ENCODE measurements around the gene SLC34A3. TPM values are rescaled to one million over a fixed set of nuclear protein-coding genes. Genes with fewer than 3 reads are reported as not detected.

The SLC34A3 gene
- total and polyA plus RNA-seq, 2 of the 8 experiments (the other 6 are each of a cell fraction or from before 2014, with no cell fraction given): 0.08 TPM; not detected in 1

DNA sequence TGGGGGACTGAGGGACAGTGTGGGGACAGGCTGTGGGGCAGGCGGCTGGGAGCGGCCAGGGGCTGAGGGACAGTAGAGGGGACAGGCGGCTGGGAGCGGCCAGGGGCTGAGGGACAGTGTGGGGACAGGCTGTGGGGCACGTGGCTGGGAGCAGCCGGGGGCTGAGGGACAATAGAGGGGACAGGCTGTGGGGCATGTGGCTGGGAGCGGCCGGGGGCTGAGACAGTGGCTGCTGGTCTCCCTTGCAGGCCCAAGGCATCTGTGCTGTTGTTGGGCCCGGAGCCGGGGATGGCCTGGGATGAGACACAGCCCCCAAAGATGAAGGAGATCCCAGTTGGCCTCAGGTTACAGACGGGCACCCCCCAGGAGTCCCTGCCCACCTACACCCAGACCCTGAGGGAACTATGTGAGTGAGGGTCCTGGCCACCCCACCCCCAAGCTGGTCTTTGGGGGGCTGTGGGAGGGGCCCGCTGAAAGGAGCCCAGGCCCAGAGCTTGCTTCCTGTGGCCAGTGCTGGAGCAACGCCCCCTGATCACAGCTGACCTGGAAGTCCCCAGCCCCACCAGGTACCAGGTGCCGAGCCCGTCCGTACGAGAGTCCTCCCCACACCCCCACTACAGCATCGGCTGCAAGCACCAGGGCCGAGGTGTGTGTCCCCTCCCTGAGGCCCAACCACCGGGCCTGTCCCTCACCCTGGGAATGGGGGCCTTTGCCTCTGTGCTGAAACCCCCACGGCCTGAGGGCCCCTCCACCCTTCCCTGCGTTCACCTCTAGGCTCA lies 21.0 kb downstream of the SLC34A3 start:
- Histone ChIP-seq H3K4me1 (replicated peaks in 1 of 4; ENCODE audit: control insufficient read depth in 3 of 4, insufficient read depth in 4 of 4, low read length in 3 of 4) (peaks cover 0 to 21% (median 16%) of the 10 kb centered on the region in 4 experiments; a peak in 5 of 7 replicates), H2BK15ac (ENCODE audit: low read length) (no peak overlapping the region; the same call in 1 of the 2 replicates), H2BK12ac (ENCODE audit: low read depth, low read length) (no peak overlapping the region), H4K5ac (ENCODE audit: insufficient read length, low read depth, low read length) (no peak overlapping the region), H3K56ac (replicated peaks; ENCODE audit: insufficient read length, low read depth, low read length) (no peak overlapping the region), H3K4me2 (ENCODE audit: insufficient read depth in 1 of 2, low read depth in 2 of 2, low read length in 2 of 2) (0 out of 4 replicates have a peak overlapping the region, but pooled peaks of 1 of the 2 experiments have one; percentile 28), H3K14ac (ENCODE audit: insufficient read length) (no peak overlapping the region), H2AK5ac (ENCODE audit: low read depth, low read length) (0 out of 2 replicates have a peak overlapping the region, but pooled peaks have one; percentile 83), H3K4ac (replicated peaks; ENCODE audit: insufficient read length, low read depth, low read length) (peak overlapping the region; percentile 85), H3K4me3 (ENCODE audit: extremely low read depth in 1 of 4, insufficient read depth in 2 of 4, low read depth in 3 of 4, low read length in 4 of 4) (no peak overlapping the region), H4K20me1 (replicated peaks in 1 of 2; ENCODE audit: control insufficient read depth in 1 of 2, insufficient read depth in 2 of 2, low read length in 2 of 2) (peaks cover 0 to 4% of the 10 kb centered on the region in 2 experiments), H3K79me2 (ENCODE audit: control insufficient read depth in 1 of 2, insufficient read depth in 2 of 2, low read length in 2 of 2) (peaks cover 0 to 11% of the 10 kb centered on the region in 2 experiments; a peak in 2 of 4 replicates), H3K36me3 (ENCODE audit: control insufficient read depth in 2 of 4, insufficient read depth in 4 of 4, low read length in 3 of 4) (peaks cover 0 to 5% (median under 1%) of the 10 kb centered on the region in 4 experiments; a peak in 1 of 8 replicates), H2AFZ (ENCODE audit: low read length) (no peak overlapping the region), H2BK5ac (ENCODE audit: low read depth, low read length) (0 out of 2 replicates have a peak overlapping the region, but pooled peaks have one; percentile 44), H3K27me3 (replicated peaks in 1 of 4; ENCODE audit: control insufficient read depth in 3 of 4, extremely low read depth in 1 of 4, insufficient read depth in 3 of 4, low read length in 3 of 4) (peaks cover 0 to 7% (median 0%) of the 10 kb centered on the region in 4 experiments; a peak in 3 of 7 replicates), H2BK120ac (replicated peaks; ENCODE audit: low read depth, low read length) (no peak overlapping the region), H3K23ac (ENCODE audit: insufficient read length) (no peak overlapping the region), H2BK20ac (ENCODE audit: low read length) (no peak overlapping the region), H3K9ac (replicated peaks in 1 of 4; ENCODE audit: extremely low read depth in 1 of 4, low read depth in 3 of 4, low read length in 3 of 4) (no peak overlapping the region), H3K23me2 (ENCODE audit: low read depth, low read length) (peaks cover 14% of the 10 kb centered on the region; the same call in 1 of the 2 replicates), H4K91ac (replicated peaks; ENCODE audit: insufficient read length, low read length) (no peak overlapping the region), H3K79me1 (ENCODE audit: low read depth, low read length) (peaks cover 8% of the 10 kb centered on the region), H3K27ac (ENCODE audit: low read depth, low read length) (no peak overlapping the region), H3K9me3 (ENCODE audit: insufficient read depth in 2 of 2, low read depth in 1 of 2, low read length in 1 of 2) (no peaks in the 10 kb centered on the region), H3K18ac (ENCODE audit: extremely low read depth, low read length) (no peak overlapping the region), H4K8ac (ENCODE audit: extremely low read depth, insufficient read depth, low read length) (peak overlapping the region; percentile 74; the same call in 1 of the 2 replicates)
- FAIRE-seq (no peak), DNase-seq (ENCODE audit: low read depth in 1 of 2, low spot score in 2 of 2) (no peak)
- WGBS, 2 experiments (ENCODE audit: extremely low coverage in 1 of 2, insufficient coverage in 1 of 2, insufficient read length in 1 of 2, insufficient replicate concordance in 2 of 2, low coverage in 1 of 2, low lambda C conversion rate in 2 of 2, missing lambda C conversion rate in 1 of 2): 94% methylated on average over 17 of the region's 22 CpGs; no CpG with 5 or more reads in 1 of the 2 experiments
- CTCF ChIA-PET (ENCODE audit: partially characterized antibody): interaction anchor here (0.7 to 1.3 kb wide), 6 partner anchors 9 to 57 kb away, joined by 3 to 4 read pairs (median 3); partner anchors contain the start of gene TOR4A
- POLR2A ChIA-PET (ENCODE audit: partially characterized antibody): interaction anchor here (47.8 to 69.9 kb wide), 2 partner anchors 5 to 17 kb away, joined by 1462 read pairs; partner anchors contain the start of genes CYSRT1, NDOR1, NELFB and RNF208
- no peak for TF ChIP-seq GABPA (IDR thresholded peaks at IDR 0.05; ENCODE audit: borderline replicate concordance, insufficient read depth, low read length)
- TF ChIP-seq BACH1 (IDR thresholded peaks at IDR 0.05; ENCODE audit: low read length): no peak
- TF ChIP-seq RXRA (IDR thresholded peaks at IDR 0.05; ENCODE audit: insufficient read depth, low read depth, low read length): no peak
- no peak for TF ChIP-seq PHF8 (conservative IDR thresholded peaks at IDR 0.05; ENCODE audit: low read depth, low read length)
- no peak for TF ChIP-seq POU5F1 (IDR thresholded peaks at IDR 0.05; ENCODE audit: low read depth, low read length)
- no peak for TF ChIP-seq SIRT6 (IDR thresholded peaks at IDR 0.05; ENCODE audit: low read length)
- TF ChIP-seq KDM1A (IDR thresholded peaks at IDR 0.05; ENCODE audit: borderline replicate concordance, low read length): no peak
- TF ChIP-seq BRCA1 (IDR thresholded peaks at IDR 0.05; ENCODE audit: low read depth, low read length): no peak
- no peak for TF ChIP-seq SUZ12 (IDR thresholded peaks at IDR 0.05; ENCODE audit: low read length)
- no peak for TF ChIP-seq POLR2AphosphoS5 (IDR thresholded peaks at IDR 0.05; ENCODE audit: low read depth, low read length)
- TF ChIP-seq SAP30 (IDR thresholded peaks at IDR 0.05; ENCODE audit: insufficient read depth, insufficient replicate concordance, low read length): no peak

All from H1 (cell line).